H9 (cell line): ENCODE results near the gene SRP9. TPM values are rescaled to one million over a fixed set of nuclear protein-coding genes. Genes with fewer than 3 reads are reported as not detected.
"Not testable (repeated sequence)": the region's sequence is repeated elsewhere in the genome, so short reads cannot be mapped to it uniquely, and the experiment has no call there.

Source experiments
- DNase-seq: peaks from one replicate; pipeline ENCODE4 v3.0.0-alpha.2; 2017
- H2AFZ ChIP-seq: one replicate; pipeline ENCODE4 v1.6.1; 2013; ENCODE audit warnings: mild to moderate bottlenecking, low read length, control low read depth, moderate library complexity
- H2AK5ac ChIP-seq: 2 replicates; pipeline ENCODE4 v1.6.1; 2013; ENCODE audit warnings: low read length, control low read depth, mixed read lengths; ENCODE audit not compliant: insufficient read length
- H2BK120ac ChIP-seq: one replicate; pipeline ENCODE4 v1.6.1; 2013; ENCODE audit warnings: low read depth, mild to moderate bottlenecking, low read length, control low read depth, inconsistent platforms; ENCODE audit not compliant: poor library complexity, severe bottlenecking
- H2BK12ac ChIP-seq: 2 replicates; pipeline ENCODE4 v1.6.1; 2013; ENCODE audit warnings: low read length, control low read depth, mixed read lengths, low read depth; ENCODE audit not compliant: insufficient read length
- H2BK15ac ChIP-seq: 2 replicates; pipeline ENCODE4 v1.6.1; 2013; ENCODE audit warnings: low read depth, low read length, control low read depth
- H2BK20ac ChIP-seq: one replicate; pipeline ENCODE4 v1.6.1; 2013; ENCODE audit warnings: low read depth, mild to moderate bottlenecking, low read length, control low read depth, inconsistent platforms; ENCODE audit not compliant: poor library complexity, severe bottlenecking
- H2BK5ac ChIP-seq: 2 replicates; pipeline ENCODE4 v1.6.1; 2013; ENCODE audit warnings: low read length, control low read depth, mixed read lengths; ENCODE audit not compliant: insufficient read length
- H3K14ac ChIP-seq: 2 replicates; pipeline ENCODE4 v1.6.1; 2013; ENCODE audit warnings: low read length, control low read depth; ENCODE audit not compliant: insufficient read depth
- H3K18ac ChIP-seq: 2 replicates; pipeline ENCODE4 v1.6.1; 2013; ENCODE audit warnings: low read depth, mild to moderate bottlenecking, mixed read lengths, low read length, control low read depth; ENCODE audit not compliant: insufficient read length
- H3K23ac ChIP-seq: 2 replicates; pipeline ENCODE4 v1.6.1; 2013; ENCODE audit warnings: low read length, control low read depth, mixed read lengths, low read depth; ENCODE audit not compliant: insufficient read length
- H3K23me2 ChIP-seq: 2 replicates; pipeline ENCODE4 v1.6.1; 2013; ENCODE audit warnings: low read depth, mild to moderate bottlenecking, mixed read lengths, low read length, control low read depth; ENCODE audit not compliant: insufficient read length, poor library complexity, severe bottlenecking
- H3K27ac ChIP-seq: 2 replicates; pipeline ENCODE4 v1.5.1; 2013; ENCODE audit warnings: low read length, control low read depth, mixed read lengths, low read depth; ENCODE audit not compliant: insufficient read length
- H3K27me3 ChIP-seq: 2 replicates; pipeline ENCODE4 v1.6.1; 2013; ENCODE audit warnings: low read length, control low read depth, inconsistent platforms; ENCODE audit not compliant: insufficient read depth
- H3K4ac ChIP-seq: 2 replicates; pipeline ENCODE4 v1.6.1; 2013; ENCODE audit warnings: low read depth, mild to moderate bottlenecking, control low read depth, inconsistent platforms, low read length, moderate library complexity
- H3K4me1 ChIP-seq: 2 replicates; pipeline ENCODE4 v1.6.1; 2013; ENCODE audit warnings: low read length, control low read depth, inconsistent platforms; ENCODE audit not compliant: insufficient read depth
- H3K4me2 ChIP-seq: 2 replicates; pipeline ENCODE4 v1.6.1; 2013; ENCODE audit warnings: low read length, control low read depth, mixed read lengths; ENCODE audit not compliant: insufficient read length, insufficient read depth
- H3K56ac ChIP-seq: 2 replicates; pipeline ENCODE4 v1.6.1; 2013; ENCODE audit warnings: low read depth, mild to moderate bottlenecking, mixed read lengths, low read length, control low read depth; ENCODE audit not compliant: insufficient read length
- H3K79me1 ChIP-seq: 2 replicates; pipeline ENCODE4 v1.6.1; 2013; ENCODE audit warnings: low read depth, mild to moderate bottlenecking, moderate library complexity, low read length, control low read depth, inconsistent platforms; ENCODE audit not compliant: insufficient read depth, poor library complexity, severe bottlenecking
- H3K79me2 ChIP-seq: 2 replicates; pipeline ENCODE4 v1.6.1; 2013; ENCODE audit warnings: low read length, control low read depth, inconsistent platforms; ENCODE audit not compliant: insufficient read depth
- H3K9ac ChIP-seq: 2 replicates; pipeline ENCODE4 v1.6.1; 2013; ENCODE audit warnings: low read length, control low read depth, mixed read lengths; ENCODE audit not compliant: insufficient read length; ENCODE audit errors: extremely low read depth
- H3K9me3 ChIP-seq: one replicate; pipeline ENCODE4 v1.6.1; 2013; ENCODE audit warnings: low read depth, low read length, inconsistent platforms; ENCODE audit not compliant: control insufficient read depth
- H3T11ph ChIP-seq: one replicate; pipeline ENCODE4 v1.6.1; 2013; ENCODE audit warnings: mild to moderate bottlenecking, low read length, control low read depth, inconsistent platforms
- H4K20me1 ChIP-seq: one replicate; pipeline ENCODE4 v1.6.1; 2013; ENCODE audit not compliant: control insufficient read depth, insufficient read length, insufficient read depth
- H4K5ac ChIP-seq: 2 replicates; pipeline ENCODE4 v1.6.1; 2013; ENCODE audit warnings: low read depth, mild to moderate bottlenecking, mixed read lengths, low read length, control low read depth; ENCODE audit not compliant: insufficient read length
- H4K8ac ChIP-seq: replicated peaks from 2 replicates; pipeline ENCODE4 v1.6.1; 2013; ENCODE audit warnings: low read length, control low read depth, mixed read lengths, low read depth; ENCODE audit not compliant: insufficient read length
- H4K91ac ChIP-seq: 2 replicates; pipeline ENCODE4 v1.6.1; 2013; ENCODE audit warnings: low read depth, mild to moderate bottlenecking, moderate library complexity, mixed read lengths, low read length, control low read depth; ENCODE audit not compliant: insufficient read length
- H3K27ac Mint-ChIP-seq, 3 experiments: 2 replicates in 2 of 3; 3 replicates in 1 of 3; pipeline ENCODE4 v1.8.0; 2020 to 2021; ENCODE audit warnings: mixed read lengths in 3 of 3, mild to moderate bottlenecking in 1 of 3, moderate library complexity in 1 of 3
- H3K27me3 Mint-ChIP-seq: 2 replicates; pipeline ENCODE4 v1.8.0; 2021; ENCODE audit warnings: low read depth, mild to moderate bottlenecking, moderate library complexity, mixed read lengths
- H3K36me3 Mint-ChIP-seq, 3 experiments: 2 replicates in 2 of 3; 3 replicates in 1 of 3; pipeline ENCODE4 v1.8.0; 2020 to 2021; ENCODE audit warnings: low read depth in 3 of 3, mixed read lengths in 3 of 3; ENCODE audit not compliant: insufficient read depth in 1 of 3
- H3K4me1 Mint-ChIP-seq, 2 experiments: 2 replicates each; pipeline ENCODE4 v1.8.0; 2020; ENCODE audit warnings: mixed read lengths in 2 of 2
- H3K4me3 Mint-ChIP-seq, 2 experiments: 2 replicates in 1 of 2; 3 replicates in 1 of 2; pipeline ENCODE4 v1.8.0; 2020 to 2021; ENCODE audit warnings: mild to moderate bottlenecking in 2 of 2, mixed read lengths in 2 of 2, moderate library complexity in 1 of 2
- H3K9me3 Mint-ChIP-seq, 2 experiments: 2 replicates in 1 of 2; 3 replicates in 1 of 2; pipeline ENCODE4 v1.8.0; 2020; ENCODE audit warnings: mild to moderate bottlenecking in 2 of 2, mixed read lengths in 2 of 2, moderate library complexity in 1 of 2
- CTCF ChIP-seq: fragments of 200-600 bp; sonication (generic); conservative IDR thresholded peaks from 3 replicates; pipeline ENCODE4 v1.8.0; 2021; ENCODE audit warnings: antibody characterized with exemption, mild to moderate bottlenecking
- WGBS: extraction: QIAGEN DNeasy Blood & Tissue Kit; methylation state at CpG from one replicate; pipeline ENCODE4 v1.1.7; 2013; ENCODE audit warnings: missing lambda C conversion rate, low lambda C conversion rate, mixed read lengths; ENCODE audit not compliant: insufficient read length; ENCODE audit errors: extremely low coverage; 5-methylcytosine and 5-hydroxymethylcytosine counted together
- total RNA-seq: library from RNA; stranded (reverse); gene quantifications from 2 replicates; pipeline ENCODE4 v1.2.1, GENCODE V29; 2021

SRP9 gene
- total RNA-seq, 1 experiment from 2014 or later: 403 TPM

- no peaks in the 10 kb centered on the region for H3K23me2 ChIP-seq
- H2BK120ac ChIP-seq: no peak overlapping the region
- H3K9me3 ChIP-seq: no peaks in the 10 kb centered on the region
- H2BK5ac ChIP-seq: no peak overlapping the region
- H3K79me1 ChIP-seq: no peaks in the 10 kb centered on the region
- H4K5ac ChIP-seq: no peak overlapping the region
- H2AFZ ChIP-seq: no peak overlapping the region
- no peak overlapping the region for H2BK20ac ChIP-seq
- no peak overlapping the region for H3K14ac ChIP-seq
- H3K27me3 ChIP-seq: no peaks in the 10 kb centered on the region
- H3K9ac ChIP-seq: no peak overlapping the region
- no peak overlapping the region for H2BK12ac ChIP-seq
- H3K27me3 Mint-ChIP-seq: peaks cover 8% of the 10 kb centered on the region; the same call in 1 of the 2 replicates
- TF ChIP-seq CTCF: no peak
- no peak for DNase-seq
- H4K8ac ChIP-seq: no peak overlapping the region
- no peak overlapping the region for H3K27ac ChIP-seq
- H3K27ac Mint-ChIP-seq: no peak overlapping the region
- no peaks in the 10 kb centered on the region for H4K20me1 ChIP-seq
- no peak overlapping the region for H3K4ac ChIP-seq
- H3T11ph ChIP-seq: no peak overlapping the region
- no peak overlapping the region for H3K4me3 Mint-ChIP-seq
- no peak overlapping the region for H3K56ac ChIP-seq
- no CpG with 5 or more reads among the region's 10 CpGs for WGBS
- H3K9me3 Mint-ChIP-seq: no peaks in the 10 kb centered on the region
- H3K4me2 ChIP-seq: no peak overlapping the region
- H2BK15ac ChIP-seq: no peak overlapping the region
- H3K18ac ChIP-seq: no peak overlapping the region
- H3K4me1 ChIP-seq: no peaks in the 10 kb centered on the region; the same call in 1 of the 2 replicates
- peaks cover 16 to 22% of the 10 kb centered on the region in 2 experiments for H3K4me1 Mint-ChIP-seq
- no peaks in the 10 kb centered on the region for H3K36me3 Mint-ChIP-seq
- H3K79me2 ChIP-seq: no peaks in the 10 kb centered on the region
- no peak overlapping the region for H2AK5ac ChIP-seq
- no peak overlapping the region for H3K23ac ChIP-seq
- no peak overlapping the region for H4K91ac ChIP-seq
These were observed 19.5 kb upstream of the SRP9 start for GRCh38 chr1:225757927-225758656.

GRCh38 chr1:225759972-225760371 lies 17.7 kb upstream of the SRP9 start:
- H3T11ph ChIP-seq, H2BK120ac ChIP-seq, H3K9ac ChIP-seq, H3K27ac Mint-ChIP-seq, H2BK15ac ChIP-seq, H3K4me3 Mint-ChIP-seq, H2AFZ ChIP-seq, H4K91ac ChIP-seq, H3K14ac ChIP-seq, H2BK20ac ChIP-seq, H3K18ac ChIP-seq, H4K20me1 ChIP-seq, H3K4ac ChIP-seq, H3K9me3 ChIP-seq, H3K9me3 Mint-ChIP-seq, H4K5ac ChIP-seq, H3K56ac ChIP-seq, H3K36me3 Mint-ChIP-seq, H3K79me2 ChIP-seq, H2BK12ac ChIP-seq, H3K27ac ChIP-seq, H2BK5ac ChIP-seq, H3K4me1 ChIP-seq, H2AK5ac ChIP-seq, H3K4me2 ChIP-seq, H3K23me2 ChIP-seq, H3K27me3 ChIP-seq, H3K27me3 Mint-ChIP-seq, H4K8ac ChIP-seq, H3K79me1 ChIP-seq, DNase-seq, H3K23ac ChIP-seq: not testable (repeated sequence)
- WGBS: no CpG with 5 or more reads among the region's 5 CpGs
- H3K4me1 Mint-ChIP-seq: peaks cover 26 to 28% of the 10 kb centered on the region in 2 experiments
